ENCODE results near the gene LRRC49. TPM values are rescaled to one million over a fixed set of nuclear protein-coding genes. Genes with fewer than 3 reads are reported as not detected.

LRRC49 gene
- total and polyA plus RNA-seq, 2 of the 4 experiments (the other 2 are of a cell fraction) = 8.6 to 16.8 TPM

DNA sequence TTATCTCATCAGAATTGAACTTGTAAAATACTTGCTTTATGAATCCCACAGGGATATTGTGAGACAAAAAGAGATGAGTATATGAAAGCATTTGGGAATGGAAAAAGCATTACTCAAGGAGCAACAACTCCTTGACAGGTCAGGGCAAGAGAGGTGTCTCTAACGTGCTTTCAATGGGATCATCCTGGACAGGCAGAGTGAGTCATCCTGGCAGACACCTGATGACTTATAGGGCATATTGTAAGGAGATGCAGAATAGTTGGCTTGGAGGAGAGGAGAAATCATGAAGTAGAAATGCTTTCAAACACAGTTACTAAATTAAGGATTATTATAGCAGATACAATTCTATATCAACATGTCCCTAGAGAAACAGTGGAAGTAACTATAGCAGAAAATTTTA lies 150.7 kb downstream of the LRRC49 start:
- Histone ChIP-seq H3K27me3 (ENCODE audit: control insufficient read depth, insufficient read depth, low read length) (no peaks in the 10 kb centered on the region), H3K4ac (ENCODE audit: low read depth, low read length) (peak overlapping the region; percentile 84; the same call in 1 of the 2 replicates), H3K23ac (ENCODE audit: low read depth, low read length) (peak overlapping the region; percentile 64; the same call in 1 of the 2 replicates), H2BK20ac (ENCODE audit: low read depth, low read length) (peak overlapping the region; percentile 83; the same call in 1 of the 2 replicates), H3K9me3 (ENCODE audit: control insufficient read depth, insufficient read depth, low read length) (no peaks in the 10 kb centered on the region), H3K27ac (ENCODE audit: insufficient read depth, low read length) (peak overlapping the region; percentile 67; the same call in 1 of the 2 replicates), H3K9me1 (ENCODE audit: insufficient read depth, low read length) (peaks cover 3% of the 10 kb centered on the region), H2AK5ac (ENCODE audit: low read depth, low read length) (peak overlapping the region; percentile 95), H3K9ac (ENCODE audit: low read depth, low read length) (no peak overlapping the region), H2BK120ac (ENCODE audit: low read depth, low read length) (peak overlapping the region; percentile 77), H2BK5ac (ENCODE audit: low read depth, low read length, poor library complexity, severe bottlenecking) (peak overlapping the region; percentile 86), H4K91ac (ENCODE audit: insufficient read depth, low read depth, low read length) (peak overlapping the region; percentile 43), H4K20me1 (ENCODE audit: insufficient read depth, low read length) (no peaks in the 10 kb centered on the region), H3K4me1 (ENCODE audit: control insufficient read depth, insufficient read depth, low read length) (peaks cover 11% of the 10 kb centered on the region), H2AFZ (replicated peaks; ENCODE audit: low read length, poor library complexity) (peak overlapping the region; percentile 34), H2AK9ac (replicated peaks; ENCODE audit: low read depth, low read length, poor library complexity) (no peak overlapping the region), H3K56ac (ENCODE audit: extremely low read depth, insufficient read depth, low read length) (no peak overlapping the region), H2BK15ac (ENCODE audit: low read depth, low read length) (peak overlapping the region; percentile 72; the same call in 2 of the 3 replicates), H3K79me1 (ENCODE audit: low read depth in 1 of 2, low read length in 2 of 2) (no peaks in the 10 kb centered on the region), H3K18ac (ENCODE audit: low read depth, low read length) (peak overlapping the region; percentile 47; the same call in 1 of the 2 replicates), H3K4me2 (ENCODE audit: low read depth, low read length) (no peak overlapping the region), H4K8ac (ENCODE audit: low read depth in 2 of 2, low read length in 2 of 2) (peak overlapping the region in 1 of 2 experiments; percentile 51; a peak in 2 of 4 replicates), H3K14ac (replicated peaks; ENCODE audit: low read depth, low read length) (peak overlapping the region; percentile 84), H3K4me3 (ENCODE audit: insufficient read depth, low read depth, low read length) (no peak overlapping the region), H3K36me3 (ENCODE audit: control insufficient read depth, insufficient read depth, low read length) (no peaks in the 10 kb centered on the region), H4K5ac (ENCODE audit: low read depth, low read length) (peak overlapping the region; percentile 52)
- POLR2A ChIA-PET (ENCODE audit: unreplicated experiment) = no interaction called here
- dilution Hi-C loops (cut with HindIII; ENCODE audit: low sequenced_read_pairs, unreplicated experiment) (no loop called here), intact Hi-C loops (cut with micrococcal nuclease) (loop anchor here (5.0 kb wide), 1 partner anchor 39 kb away; no protein-coding TSS in a partner anchor), in situ Hi-C loops (cut with MboI; ENCODE audit: low sequenced_read_pairs) (no loop called here)
- 10% methylated on average over 1 of the region's 1 CpG; no CpG with 5 or more reads in 1 of the 2 experiments for whole genome bisulfite sequencing, 2 experiments (ENCODE audit: extremely low coverage in 2 of 2, insufficient read length in 1 of 2)
- peak; percentile 56; the same call in 1 of the 2 replicates for TF ChIP-seq FOS (IDR thresholded peaks at IDR 0.05; ENCODE audit: low read depth, low read length)
- TF ChIP-seq BHLHE40 (IDR thresholded peaks at IDR 0.05; ENCODE audit: low read depth, low read length) = peak; percentile 48
- no peak for TF ChIP-seq CHD1 (IDR thresholded peaks at IDR 0.05; ENCODE audit: low read depth, low read length)
- ATAC-seq (ENCODE audit: low read depth) (no peak), DNase-seq (peak; percentile 81)
- CTCF ChIA-PET = no interaction called here
- no TSS peak for BruUV-seq (replicated peaks)

All from IMR-90 (cell line).